Activated CD8-positive, alpha-beta T cell treated with anti-CD3 and anti-CD28 coated beads, Interleukin-2, amount 10 ng/mL, durations not matched to agents 7 days and 5 days (primary cell): ENCODE measurements around the gene OR1I1. TPM values are rescaled to one million over a fixed set of nuclear protein-coding genes. Genes with fewer than 3 reads are reported as not detected.
"Not testable (repeated sequence)": the region's sequence is repeated elsewhere in the genome, so short reads cannot be mapped to it uniquely, and the experiment has no call there.

Experiments used
- ATAC-seq: fragments of 150-1000 bp; cut with Tn5 transposase; one replicate; pipeline ENCODE4 v1.10.0; 2021; ENCODE audit warnings: moderate library complexity
- CTCF ChIA-PET: fragments of 350-600 bp; sonication (Branson Sonifier 250); formaldehyde crosslinking; loops from one replicate; lab custom pipeline; 2021; ENCODE audit warnings: antibody characterized with exemption; lab: Charles Lee
- POLR2A ChIA-PET: fragments of 350-600 bp; sonication (Branson Sonifier 250); formaldehyde crosslinking; loops from one replicate; lab custom pipeline; 2021; ENCODE audit warnings: antibody characterized with exemption; lab: Charles Lee
- DNase-seq: peaks from one replicate; pipeline ENCODE4 v3.0.0-alpha.2; 2020
- H3K27ac Mint-ChIP-seq: one replicate; pipeline ENCODE4 v1.8.0; 2021; ENCODE audit warnings: mild to moderate bottlenecking, mixed read lengths
- H3K27me3 Mint-ChIP-seq: one replicate; pipeline ENCODE4 v1.8.0; 2021; ENCODE audit warnings: low read depth, mixed read lengths
- H3K36me3 Mint-ChIP-seq: one replicate; pipeline ENCODE4 v1.8.0; 2021; ENCODE audit warnings: low read depth, mixed read lengths
- H3K4me1 Mint-ChIP-seq: one replicate; pipeline ENCODE4 v1.8.0; 2021; ENCODE audit warnings: low read depth, mixed read lengths
- H3K4me3 Mint-ChIP-seq: one replicate; pipeline ENCODE4 v1.8.0; 2021; ENCODE audit warnings: mild to moderate bottlenecking, mixed read lengths
- H3K9me3 Mint-ChIP-seq: one replicate; pipeline ENCODE4 v1.8.0; 2022; ENCODE audit warnings: mixed read lengths; ENCODE audit not compliant: insufficient read depth
- total RNA-seq, 2 experiments: library from RNA; stranded (reverse); gene quantifications; one replicate each; pipeline ENCODE4 v1.2.3, GENCODE V29; 2021

Gene OR1I1
- total RNA-seq, 2 experiments from 2014 or later = not detected

- POLR2A ChIA-PET, CTCF ChIA-PET, H3K36me3 Mint-ChIP-seq: not testable (repeated sequence)
Measured at GRCh38 chr19:15070386-15070785, 11.6 kb upstream of the OR1I1 start.

DNA sequence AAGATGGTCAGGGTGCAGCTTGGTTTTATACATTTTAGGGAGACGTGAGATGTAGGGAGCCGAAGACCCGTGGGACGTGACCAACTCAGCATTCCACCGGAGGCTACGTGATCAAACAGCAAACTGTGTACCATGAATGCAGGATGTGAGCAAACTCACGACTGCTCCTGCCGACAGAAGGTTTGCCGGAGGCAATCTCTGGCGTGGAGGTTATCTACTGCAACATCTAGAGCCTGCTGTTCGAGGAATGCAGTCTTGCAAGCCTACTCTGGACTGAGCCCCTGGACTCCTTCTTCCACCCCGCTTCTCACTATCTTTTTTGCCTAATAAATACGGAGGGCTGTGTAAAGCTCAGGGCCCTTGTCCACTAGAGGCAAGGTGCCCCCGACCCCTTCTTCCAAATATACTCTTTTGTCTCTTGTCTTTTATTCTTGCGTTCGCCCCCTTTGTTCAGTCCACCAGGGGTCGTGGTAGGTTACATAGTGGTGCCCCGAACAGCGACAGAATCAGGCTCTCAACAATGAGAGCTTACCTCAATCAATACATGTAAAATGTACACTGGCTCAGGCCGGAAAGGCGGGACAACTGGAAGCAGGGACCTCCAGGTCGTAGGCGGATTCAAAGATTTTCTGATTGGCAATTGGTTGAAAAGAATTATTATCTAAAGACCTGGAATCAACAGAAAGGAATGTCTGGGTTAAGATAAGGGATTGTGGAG is 8.9 kb upstream of the OR1I1 start:
- no peak overlapping the region for H3K4me3 Mint-ChIP-seq
- H3K4me1 Mint-ChIP-seq = no peaks in the 10 kb centered on the region
- DNase-seq = no peak
- H3K9me3 Mint-ChIP-seq = no peaks in the 10 kb centered on the region
- no peaks in the 10 kb centered on the region for H3K36me3 Mint-ChIP-seq
- ChIA-PET POLR2A (no interaction called here), CTCF (interaction anchor here (1.8 kb wide), 1 partner anchor 19 kb away, joined by 4 read pairs; no protein-coding TSS in a partner anchor)
- ATAC-seq = no peak
- peaks cover 4% of the 10 kb centered on the region for H3K27me3 Mint-ChIP-seq
- no peak overlapping the region for H3K27ac Mint-ChIP-seq

More at GRCh38 chr19:15070386-15070785, 11.6 kb upstream of the OR1I1 start:
- H3K27ac Mint-ChIP-seq, DNase-seq, H3K9me3 Mint-ChIP-seq, H3K4me3 Mint-ChIP-seq, ATAC-seq, H3K4me1 Mint-ChIP-seq: not testable (repeated sequence)
- H3K27me3 Mint-ChIP-seq = peaks cover 11% of the 10 kb centered on the region

- H3K36me3 Mint-ChIP-seq = no peaks in the 10 kb centered on the region
- POLR2A ChIA-PET = no interaction called here
- no peak overlapping the region for H3K4me3 Mint-ChIP-seq
- H3K4me1 Mint-ChIP-seq = no peaks in the 10 kb centered on the region
- ATAC-seq (no peak), DNase-seq (no peak)
- H3K27ac Mint-ChIP-seq = no peak overlapping the region
- CTCF ChIA-PET = interaction anchor here (1.8 kb wide), 1 partner anchor 18 kb away, joined by 4 read pairs; no protein-coding TSS in a partner anchor
- peaks cover 6% of the 10 kb centered on the region for H3K27me3 Mint-ChIP-seq
- H3K9me3 Mint-ChIP-seq = no peaks in the 10 kb centered on the region
Measured at GRCh38 chr19:15074371-15074770, 7.6 kb upstream of the OR1I1 start.

GRCh38 chr19:15075806-15076205 is 6.2 kb upstream of the OR1I1 start:
- Mint-ChIP-seq H3K27ac (no peak overlapping the region), H3K9me3 (no peaks in the 10 kb centered on the region), H3K27me3 (peaks cover 6% of the 10 kb centered on the region), H3K4me1 (no peaks in the 10 kb centered on the region), H3K36me3 (no peaks in the 10 kb centered on the region), H3K4me3 (no peak overlapping the region)
- ChIA-PET CTCF (interaction anchor here (0.5 to 1.1 kb wide), 2 partner anchors 16 to 353 kb away, joined by 3 read pairs; no protein-coding TSS in a partner anchor), POLR2A (no interaction called here)
- ATAC-seq (no peak), DNase-seq (no peak)

- H3K36me3 Mint-ChIP-seq, H3K27me3 Mint-ChIP-seq, H3K9me3 Mint-ChIP-seq, POLR2A ChIA-PET, CTCF ChIA-PET, H3K27ac Mint-ChIP-seq, H3K4me1 Mint-ChIP-seq, ATAC-seq, H3K4me3 Mint-ChIP-seq, DNase-seq: not testable (repeated sequence)
Measured at GRCh38 chr19:15080002-15080401, 2.0 kb upstream of the OR1I1 start.

DNA sequence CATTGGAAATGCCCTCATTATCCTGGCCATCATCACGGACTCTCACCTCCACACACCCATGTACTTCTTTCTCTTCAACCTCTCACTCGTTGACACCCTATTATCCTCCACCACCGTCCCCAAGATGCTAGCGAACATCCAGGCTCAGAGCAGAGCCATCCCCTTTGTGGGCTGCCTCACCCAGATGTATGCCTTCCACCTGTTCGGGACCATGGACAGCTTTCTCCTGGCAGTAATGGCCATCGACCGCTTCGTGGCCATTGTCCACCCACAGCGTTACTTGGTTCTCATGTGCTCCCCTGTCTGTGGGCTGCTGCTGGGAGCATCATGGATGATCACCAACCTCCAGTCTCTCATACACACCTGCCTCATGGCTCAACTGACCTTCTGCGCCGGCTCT is 5.2 kb downstream of the OR1I1 start:
- ATAC-seq (no peak), DNase-seq (no peak)
- ChIA-PET POLR2A (no interaction called here), CTCF (no interaction called here)
- Mint-ChIP-seq H3K4me1 (peaks cover 2% of the 10 kb centered on the region), H3K27ac (no peak overlapping the region), H3K27me3 (peaks cover 2% of the 10 kb centered on the region), H3K36me3 (no peaks in the 10 kb centered on the region), H3K4me3 (no peak overlapping the region), H3K9me3 (no peaks in the 10 kb centered on the region)

DNA sequence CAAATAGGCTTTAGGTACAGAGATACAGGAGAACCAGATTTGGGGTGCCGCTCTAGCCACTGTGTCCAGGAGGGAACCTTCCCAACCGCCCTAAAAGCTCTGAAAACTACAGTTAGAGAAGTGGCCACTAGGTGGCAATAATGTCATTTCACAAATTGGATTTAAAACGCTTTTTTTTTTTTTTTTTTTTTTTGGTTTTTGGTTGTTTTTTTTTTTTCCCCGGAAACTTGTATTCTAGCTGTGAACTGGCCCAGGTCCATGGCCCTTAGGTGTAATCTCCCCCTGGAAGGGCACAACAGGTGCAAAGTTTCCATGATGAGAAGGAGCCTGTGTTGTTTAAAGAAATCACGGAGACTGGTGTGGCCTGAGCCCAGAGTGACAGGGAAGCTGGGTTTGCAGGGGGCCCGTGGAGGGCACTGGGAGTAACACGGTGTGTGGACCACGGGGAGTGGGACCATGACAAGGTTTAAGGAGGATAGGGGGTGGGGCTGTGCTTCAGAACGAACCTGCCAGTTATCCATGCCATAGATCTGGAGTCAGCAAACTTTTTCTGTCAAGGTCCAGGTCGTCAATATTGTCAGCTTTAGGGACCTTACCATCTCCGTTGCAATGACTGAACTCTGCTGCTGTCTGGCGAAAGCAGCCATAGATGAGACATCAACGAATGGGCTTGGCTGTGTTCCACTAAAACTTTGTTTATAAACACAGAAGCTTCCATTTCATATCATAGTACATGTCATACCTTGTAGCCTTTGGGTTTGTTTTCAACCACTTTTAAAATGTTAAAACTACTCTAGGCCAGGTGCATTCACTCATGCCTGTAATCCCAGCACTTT is 10.1 kb downstream of the OR1I1 start:
- H3K36me3 Mint-ChIP-seq = no peaks in the 10 kb centered on the region
- H3K4me3 Mint-ChIP-seq = no peak overlapping the region
- H3K4me1 Mint-ChIP-seq = peaks cover 5% of the 10 kb centered on the region
- ChIA-PET CTCF (interaction anchor here (0.7 to 2.6 kb wide), 22 partner anchors 9 to 518 kb away, joined by 3 to 31 read pairs (median 4); partner anchors contain the start of gene AKAP8L), POLR2A (no interaction called here)
- no peaks in the 10 kb centered on the region for H3K9me3 Mint-ChIP-seq
- ATAC-seq (peak; percentile 63), DNase-seq (peak; percentile 70)
- no peak overlapping the region for H3K27ac Mint-ChIP-seq
- H3K27me3 Mint-ChIP-seq = peaks cover under 1% of the 10 kb centered on the region

DNA sequence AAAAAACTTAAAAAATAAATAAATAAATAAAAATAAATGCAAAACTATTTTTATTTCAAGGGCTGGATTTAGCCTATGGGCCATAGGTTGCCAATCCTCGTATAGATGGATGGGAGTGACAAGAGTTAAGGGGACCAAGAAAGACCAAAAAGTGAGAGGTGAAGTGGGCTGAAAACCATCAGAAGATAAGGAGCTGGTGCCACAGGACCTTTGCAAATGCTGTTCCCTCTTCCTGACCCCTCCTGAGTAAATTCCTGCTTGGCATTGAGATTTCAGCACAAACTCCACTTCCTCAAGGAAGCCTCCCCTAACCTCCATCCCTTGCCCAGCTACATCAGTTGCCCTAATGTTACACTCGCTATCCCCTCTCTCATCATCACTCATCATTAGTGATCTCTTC is 11.0 kb downstream of the OR1I1 start:
- ATAC-seq (no peak), DNase-seq (no peak)
- Mint-ChIP-seq H3K9me3 (no peaks in the 10 kb centered on the region), H3K36me3 (no peaks in the 10 kb centered on the region), H3K4me3 (no peak overlapping the region), H3K27ac (no peak overlapping the region), H3K4me1 (peaks cover 5% of the 10 kb centered on the region), H3K27me3 (no peaks in the 10 kb centered on the region)
- CTCF ChIA-PET = interaction anchor here (0.8 to 2.6 kb wide), 13 partner anchors 8 to 326 kb away, joined by 3 to 31 read pairs (median 6); partner anchors contain the start of gene AKAP8L
- POLR2A ChIA-PET = no interaction called here

- ChIA-PET CTCF (no interaction called here), POLR2A (no interaction called here)
- no peak for DNase-seq
- H3K4me1 Mint-ChIP-seq = peaks cover 5% of the 10 kb centered on the region
- ATAC-seq = no peak
- H3K4me3 Mint-ChIP-seq = no peak overlapping the region
- H3K9me3 Mint-ChIP-seq = no peaks in the 10 kb centered on the region
- H3K27me3 Mint-ChIP-seq = no peaks in the 10 kb centered on the region
- no peak overlapping the region for H3K27ac Mint-ChIP-seq
- H3K36me3 Mint-ChIP-seq = no peaks in the 10 kb centered on the region
Measured at GRCh38 chr19:15096223-15096622, 14.2 kb downstream of the OR1I1 start.

DNA sequence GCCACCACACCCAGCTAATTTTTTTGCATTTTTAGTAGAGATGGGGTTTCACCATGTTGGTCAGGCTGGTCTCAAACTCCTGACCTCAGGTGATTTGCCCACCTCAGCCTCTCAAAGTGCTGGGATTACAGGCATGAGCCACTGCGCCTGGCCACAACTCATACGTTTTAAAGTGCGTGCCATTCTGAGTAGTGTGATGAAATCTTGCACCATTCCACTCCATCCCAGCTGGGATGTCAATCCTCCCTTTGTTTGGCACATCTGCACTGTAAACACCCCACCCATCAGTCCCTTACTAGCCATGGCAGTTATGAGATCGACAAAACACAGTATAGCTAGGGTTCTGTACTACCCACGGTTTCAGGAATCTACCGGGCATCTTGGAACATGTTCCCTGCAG is 16.0 kb downstream of the OR1I1 start:
- H3K4me1 Mint-ChIP-seq, H3K4me3 Mint-ChIP-seq, POLR2A ChIA-PET, H3K27ac Mint-ChIP-seq, ATAC-seq, H3K27me3 Mint-ChIP-seq, DNase-seq, H3K36me3 Mint-ChIP-seq, H3K9me3 Mint-ChIP-seq, CTCF ChIA-PET: not testable (repeated sequence)

- DNase-seq = no peak
- H3K27ac Mint-ChIP-seq = no peak overlapping the region
- H3K36me3 Mint-ChIP-seq = peaks cover 2% of the 10 kb centered on the region
- H3K27me3 Mint-ChIP-seq = no peaks in the 10 kb centered on the region
- ATAC-seq = no peak
- no peak overlapping the region for H3K4me3 Mint-ChIP-seq
- POLR2A ChIA-PET = no interaction called here
- H3K4me1 Mint-ChIP-seq = no peaks in the 10 kb centered on the region
- no peaks in the 10 kb centered on the region for H3K9me3 Mint-ChIP-seq
- CTCF ChIA-PET = no interaction called here
Measured at GRCh38 chr19:15098460-15098859, 16.4 kb downstream of the OR1I1 start.
